LNCaP clone FGC (cell line): Measurements from ENCODE around the gene CRTAC1.

Source experiments
- DNase-seq: peaks from one replicate; pipeline ENCODE4 v3.0.0-alpha.2; 2011; ENCODE audit warnings: low read depth
- H3K4me3 ChIP-seq: 2 replicates; pipeline ENCODE4 v1.5.1; 2011; ENCODE audit warnings: mild to moderate bottlenecking, low read depth, low read length, control low read depth
- CTCF ChIP-seq: IDR thresholded peaks from 2 replicates; pipeline ENCODE4 v1.5.1; 2012; ENCODE audit warnings: mild to moderate bottlenecking; ENCODE audit not compliant: control insufficient read depth, insufficient read depth; ENCODE audit errors: extremely low read depth

CRTAC1 gene

GRCh38 chr10:97865488-97865887 is 164.9 kb downstream of the CRTAC1 start:
- no peak for TF ChIP-seq CTCF
- no peak for DNase-seq
- H3K4me3 ChIP-seq: no peak overlapping the region

DNA sequence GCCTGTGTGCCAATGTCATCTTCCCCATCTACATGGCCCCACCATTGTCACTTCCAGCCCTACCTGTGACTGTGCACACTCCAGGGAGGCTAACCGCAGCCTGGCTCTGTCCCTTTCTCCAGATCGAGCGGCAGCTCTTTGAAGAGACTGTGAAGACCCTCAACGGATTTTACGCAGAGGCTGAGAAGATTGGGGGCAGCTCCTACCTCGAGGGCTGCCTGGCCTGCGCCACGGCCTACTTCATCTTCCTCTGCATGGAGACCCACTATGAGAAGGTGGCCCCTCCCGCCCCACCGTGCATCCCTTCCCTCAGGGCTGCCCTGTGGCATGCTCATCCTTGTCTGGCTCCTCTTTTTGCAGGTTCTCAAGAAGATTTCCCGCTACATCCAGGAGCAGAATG is 166.6 kb downstream of the CRTAC1 start:
- no peak for TF ChIP-seq CTCF
- no peak for DNase-seq
- H3K4me3 ChIP-seq: no peak overlapping the region

- no peak overlapping the region for H3K4me3 ChIP-seq
- no peak for TF ChIP-seq CTCF
- no peak for DNase-seq
Observed at GRCh38 chr10:97861924-97862323, 168.5 kb downstream of the CRTAC1 start.

DNA sequence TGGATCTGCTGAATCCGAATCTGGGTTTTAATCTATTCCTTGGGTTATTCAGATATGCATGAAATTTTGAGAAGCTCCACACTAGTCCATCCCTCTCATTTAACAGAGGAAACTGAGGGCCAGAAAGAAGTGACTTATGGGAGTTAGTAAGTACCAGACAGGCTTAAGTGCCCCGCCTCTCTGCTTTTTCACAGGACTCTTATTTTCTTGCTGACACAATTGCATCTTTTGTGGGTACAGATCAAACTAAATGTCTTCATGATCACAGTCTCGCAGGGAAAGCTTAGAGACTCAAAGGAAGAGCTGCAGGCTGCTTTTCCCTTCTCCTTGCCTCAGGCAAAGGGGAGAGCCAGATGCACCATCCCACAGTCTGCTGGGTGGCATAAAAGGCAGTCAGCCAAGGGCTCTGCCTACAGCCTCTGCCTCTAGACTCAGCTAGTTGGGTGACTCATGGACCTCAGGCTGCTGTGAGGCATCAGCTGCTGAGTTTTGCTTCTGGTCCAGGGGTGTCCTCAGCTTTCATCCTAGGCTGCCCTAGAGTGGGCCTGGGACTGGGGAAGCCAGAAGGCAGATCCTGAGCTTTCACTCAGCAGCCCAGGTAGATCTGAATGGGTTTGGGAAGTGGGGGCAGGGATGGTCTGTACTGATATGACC is 169.2 kb downstream of the CRTAC1 start:
- H3K4me3 ChIP-seq: no peak overlapping the region
- no peak for TF ChIP-seq CTCF
- no peak for DNase-seq

DNA sequence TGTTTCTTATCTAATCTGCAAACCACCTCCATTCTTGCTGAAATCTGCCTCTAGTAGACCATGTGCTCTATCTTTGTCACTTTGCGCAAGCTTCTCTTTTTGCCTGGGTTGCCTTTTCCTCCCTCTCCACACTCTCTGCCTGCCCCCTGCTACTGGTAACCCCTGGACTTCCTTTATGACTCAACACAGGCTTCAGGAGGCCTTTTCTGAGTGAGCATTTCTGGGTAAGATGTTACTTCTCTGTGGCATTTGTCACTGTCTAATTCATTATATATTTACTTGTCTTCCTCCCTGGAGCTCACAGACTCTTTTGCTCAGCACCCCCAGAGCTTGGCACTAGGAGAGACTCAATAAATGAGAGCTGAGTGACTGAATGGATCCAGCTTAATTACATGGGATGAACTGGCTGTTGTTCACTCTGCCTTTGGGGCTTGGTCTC is 172.4 kb downstream of the CRTAC1 start:
- DNase-seq: no peak
- TF ChIP-seq CTCF: no peak
- H3K4me3 ChIP-seq: no peak overlapping the region

GRCh38 chr10:97854743-97855142 is 175.7 kb downstream of the CRTAC1 start:
- no peak for DNase-seq
- TF ChIP-seq CTCF: no peak
- H3K4me3 ChIP-seq: no peak overlapping the region

GRCh38 chr10:97852840-97853405 is 177.5 kb downstream of the CRTAC1 start:
- DNase-seq: no peak
- TF ChIP-seq CTCF: no peak
- no peak overlapping the region for H3K4me3 ChIP-seq
